ENCODE measurements around the gene OR6S1.

DNA sequence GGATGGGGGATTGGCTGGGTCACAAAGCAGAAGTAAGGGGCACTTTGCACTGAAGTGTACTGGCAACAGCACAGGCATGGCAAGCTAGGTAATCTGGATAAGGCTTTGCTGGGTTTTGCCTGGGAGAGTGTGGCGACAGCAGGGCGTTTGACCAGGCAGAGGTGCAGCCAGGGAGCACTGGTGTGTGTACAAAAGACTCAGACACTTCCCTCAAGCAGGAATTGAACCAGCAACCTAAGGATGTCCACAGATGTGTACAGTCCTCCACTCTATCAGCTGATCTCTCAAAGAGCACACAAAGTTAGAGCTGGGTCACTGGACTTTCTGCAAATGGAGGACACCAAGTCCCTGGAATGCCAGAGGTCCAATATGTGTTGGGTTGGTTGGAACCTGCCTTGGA lies 27.5 kb upstream of the OR6S1 start:
- TF ChIP-seq, protein P1, sequence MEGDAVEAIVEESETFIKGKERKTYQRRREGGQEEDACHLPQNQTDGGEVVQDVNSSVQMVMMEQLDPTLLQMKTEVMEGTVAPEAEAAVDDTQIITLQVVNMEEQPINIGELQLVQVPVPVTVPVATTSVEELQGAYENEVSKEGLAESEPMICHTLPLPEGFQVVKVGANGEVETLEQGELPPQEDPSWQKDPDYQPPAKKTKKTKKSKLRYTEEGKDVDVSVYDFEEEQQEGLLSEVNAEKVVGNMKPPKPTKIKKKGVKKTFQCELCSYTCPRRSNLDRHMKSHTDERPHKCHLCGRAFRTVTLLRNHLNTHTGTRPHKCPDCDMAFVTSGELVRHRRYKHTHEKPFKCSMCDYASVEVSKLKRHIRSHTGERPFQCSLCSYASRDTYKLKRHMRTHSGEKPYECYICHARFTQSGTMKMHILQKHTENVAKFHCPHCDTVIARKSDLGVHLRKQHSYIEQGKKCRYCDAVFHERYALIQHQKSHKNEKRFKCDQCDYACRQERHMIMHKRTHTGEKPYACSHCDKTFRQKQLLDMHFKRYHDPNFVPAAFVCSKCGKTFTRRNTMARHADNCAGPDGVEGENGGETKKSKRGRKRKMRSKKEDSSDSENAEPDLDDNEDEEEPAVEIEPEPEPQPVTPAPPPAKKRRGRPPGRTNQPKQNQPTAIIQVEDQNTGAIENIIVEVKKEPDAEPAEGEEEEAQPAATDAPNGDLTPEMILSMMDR (IDR thresholded peaks at IDR 0.05) = no peak
- no peak for TF ChIP-seq ZFX (IDR thresholded peaks at IDR 0.05; ENCODE audit: borderline replicate concordance)

Measured in 22Rv1 (cell line).